VCaP (cell line): ENCODE results near the gene PSMB4.

ENCODE experiments used
- H3K27ac ChIP-seq: fragments of 450-650 bp; 2 replicates; pipeline ENCODE4 v1.5.1; 2017
- CTCF ChIP-seq: fragments of 450-650 bp; conservative IDR thresholded peaks from 2 replicates; pipeline ENCODE4 v1.5.1; 2017; ENCODE audit warnings: mild to moderate bottlenecking, moderate library complexity

The PSMB4 gene

GRCh38 chr1:151367658-151368392, 31.5 kb upstream of the PSMB4 start:
- TF ChIP-seq CTCF = no peak
- no peak overlapping the region for H3K27ac ChIP-seq

GRCh38 chr1:151368393-151369301, 30.7 kb upstream of the PSMB4 start:
- no peak for TF ChIP-seq CTCF
- no peak overlapping the region for H3K27ac ChIP-seq

- 0 out of 2 replicates have a peak overlapping the region, but pooled peaks have one; percentile 86 for H3K27ac ChIP-seq
- TF ChIP-seq CTCF = no peak
Measured at GRCh38 chr1:151369302-151369610, 30.1 kb upstream of the PSMB4 start.

- no peak for TF ChIP-seq CTCF
- H3K27ac ChIP-seq = peak overlapping the region; percentile 86; the same call in 1 of the 2 replicates
Measured at GRCh38 chr1:151369621-151370048, 29.7 kb upstream of the PSMB4 start.

GRCh38 chr1:151370211-151370911, 29.0 kb upstream of the PSMB4 start:
- peak overlapping the region; percentile 86 for H3K27ac ChIP-seq
- TF ChIP-seq CTCF = no peak

- H3K27ac ChIP-seq = peak overlapping the region; percentile 86
Measured at GRCh38 chr1:151371370-151372057, 27.9 kb upstream of the PSMB4 start.

More at GRCh38 chr1:151371370-151372057, 27.9 kb upstream of the PSMB4 start:
- no peak for TF ChIP-seq CTCF
